BJ (cell line): ENCODE results near the gene MTMR2. TPM values are rescaled to one million over a fixed set of nuclear protein-coding genes. Genes with fewer than 3 reads are reported as not detected.

Experiments
- CTCF ChIA-PET: fragments of 350-600 bp; formaldehyde crosslinking; extraction: SDS; loops from one replicate; lab custom pipeline; 2021; ENCODE audit warnings: antibody characterized with exemption, inconsistent platforms; lab: Yijun Ruan, JAX
- POLR2A ChIA-PET: fragments of 300-600 bp; sonication (Branson Sonifier 250); formaldehyde crosslinking; extraction: SDS; loops from one replicate; lab custom pipeline; 2021; ENCODE audit warnings: antibody characterized with exemption; lab: Charles Lee
- DNase-seq: peaks from one replicate; pipeline ENCODE4 v3.0.0-alpha.2; 2011; ENCODE audit warnings: low read depth
- H3K27me3 ChIP-seq: 2 replicates; pipeline ENCODE4 v1.6.0; 2011; ENCODE audit warnings: low read length; ENCODE audit not compliant: control insufficient read depth, insufficient read depth
- H3K36me3 ChIP-seq: 2 replicates; pipeline ENCODE4 v1.5.1; 2011; ENCODE audit warnings: low read length; ENCODE audit not compliant: control insufficient read depth, insufficient read depth
- H3K4me3 ChIP-seq: 2 replicates; pipeline ENCODE4 v1.5.1; 2011; ENCODE audit warnings: low read depth, mild to moderate bottlenecking, control low read depth, low read length
- polyA plus RNA-seq: library from polyadenylated mRNA; depleted of rRNA; stranded (reverse); fragments of >200 nt; gene quantifications from 2 replicates; pipeline ENCODE4 v1.2.3, GENCODE V29; 2011; rRNA removed
- small RNA-seq: library from RNA; depleted of rRNA; stranded (forward); fragments of <200 nt; gene quantifications from one replicate; pipeline ENCODE3, GENCODE V24; 2012; ENCODE audit warnings: low replicate concordance, low read depth; ENCODE audit not compliant: insufficient read length
- TF ChIP-seq, protein P1 (sequence below): IDR thresholded peaks from 2 replicates; pipeline ENCODE4 v1.5.1; 2011; ENCODE audit warnings: low read depth, mild to moderate bottlenecking, control low read depth, inconsistent platforms, low read length, moderate library complexity; ENCODE audit not compliant: insufficient read depth

MTMR2 gene
- polyA plus RNA-seq, 1 experiment: 19.3 TPM

- no peaks in the 10 kb centered on the region for H3K27me3 ChIP-seq
- DNase-seq: no peak
- H3K4me3 ChIP-seq: peak overlapping the region; percentile 88
- CTCF ChIA-PET: interaction anchor here (0.7 to 3.4 kb wide), 5 partner anchors 9 to 603 kb away, joined by 3 to 10 read pairs (median 7); no protein-coding TSS in a partner anchor
- POLR2A ChIA-PET: interaction anchor here (1.2 kb wide), 1 partner anchor 598 kb away, joined by 5 read pairs; the partner anchor contains the start of gene CCDC82
- no peaks in the 10 kb centered on the region for H3K36me3 ChIP-seq
- TF ChIP-seq, protein P1, sequence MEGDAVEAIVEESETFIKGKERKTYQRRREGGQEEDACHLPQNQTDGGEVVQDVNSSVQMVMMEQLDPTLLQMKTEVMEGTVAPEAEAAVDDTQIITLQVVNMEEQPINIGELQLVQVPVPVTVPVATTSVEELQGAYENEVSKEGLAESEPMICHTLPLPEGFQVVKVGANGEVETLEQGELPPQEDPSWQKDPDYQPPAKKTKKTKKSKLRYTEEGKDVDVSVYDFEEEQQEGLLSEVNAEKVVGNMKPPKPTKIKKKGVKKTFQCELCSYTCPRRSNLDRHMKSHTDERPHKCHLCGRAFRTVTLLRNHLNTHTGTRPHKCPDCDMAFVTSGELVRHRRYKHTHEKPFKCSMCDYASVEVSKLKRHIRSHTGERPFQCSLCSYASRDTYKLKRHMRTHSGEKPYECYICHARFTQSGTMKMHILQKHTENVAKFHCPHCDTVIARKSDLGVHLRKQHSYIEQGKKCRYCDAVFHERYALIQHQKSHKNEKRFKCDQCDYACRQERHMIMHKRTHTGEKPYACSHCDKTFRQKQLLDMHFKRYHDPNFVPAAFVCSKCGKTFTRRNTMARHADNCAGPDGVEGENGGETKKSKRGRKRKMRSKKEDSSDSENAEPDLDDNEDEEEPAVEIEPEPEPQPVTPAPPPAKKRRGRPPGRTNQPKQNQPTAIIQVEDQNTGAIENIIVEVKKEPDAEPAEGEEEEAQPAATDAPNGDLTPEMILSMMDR: no peak
Observed at GRCh38 chr11:95790933-95791708, 132.8 kb downstream of the MTMR2 start.

- DNase-seq: peak; percentile 82
- Histone ChIP-seq H3K27me3 (no peaks in the 10 kb centered on the region), H3K36me3 (no peaks in the 10 kb centered on the region), H3K4me3 (peak within 1 kb of the TSS; percentile 88)
- TF ChIP-seq, protein P1: no peak
- POLR2A ChIA-PET: interaction anchor here (1.2 kb wide), 1 partner anchor 599 kb away, joined by 5 read pairs; the partner anchor contains the start of gene CCDC82
- CTCF ChIA-PET: interaction anchor here (0.6 to 3.4 kb wide), 6 partner anchors 10 to 1235 kb away, joined by 3 to 10 read pairs (median 5); no protein-coding TSS in a partner anchor
Observed at GRCh38 chr11:95790123-95790932, 133.6 kb downstream of the MTMR2 start, which contains the start of gene CEP57. CEP57 (plus strand) TSS chr11:95790498; CDS start chr11:95790699, 201 bp downstream.

DNA sequence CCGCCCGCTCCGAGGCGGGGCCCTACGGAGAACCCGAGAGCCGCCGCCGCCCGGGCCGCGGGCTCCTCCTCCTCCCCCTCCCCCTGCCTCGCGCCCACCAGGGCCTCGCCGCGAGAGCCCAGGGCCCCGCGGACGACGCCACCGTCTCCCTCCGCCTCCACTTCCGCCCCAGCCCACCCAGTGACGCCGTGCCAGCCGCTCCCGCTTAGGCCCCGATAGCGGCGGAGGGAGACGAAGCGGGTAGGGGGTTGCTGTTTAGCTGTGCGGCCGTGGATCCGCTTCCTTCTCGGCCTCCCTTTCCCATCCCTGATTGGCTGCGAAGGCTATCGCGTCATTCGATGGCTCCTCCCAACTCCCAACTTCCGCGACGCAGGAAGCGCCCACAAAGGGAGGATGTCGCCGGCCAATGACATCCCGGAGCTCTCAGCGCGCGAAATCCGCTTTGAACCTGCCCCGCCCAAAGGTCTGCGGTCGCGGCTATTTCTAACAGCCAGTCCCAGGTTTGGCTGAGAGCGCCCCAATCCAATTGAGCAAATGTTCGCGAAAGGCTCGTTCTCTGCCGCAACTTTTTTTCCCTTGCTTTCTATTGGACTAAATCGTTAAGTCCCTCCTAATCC, 134.3 kb downstream of the MTMR2 start, which contains the start of gene FAM76B:
TSS of gene FAM76B (minus strand) at position 277 of the 617 bp plus-strand sequence. CDS start 304 bp downstream, outside the sequence.
- ChIA-PET CTCF (interaction anchor here (0.6 to 3.4 kb wide), 6 partner anchors 10 to 1235 kb away, joined by 3 to 10 read pairs (median 5); no protein-coding TSS in a partner anchor), POLR2A (no interaction called here)
- H3K27me3 ChIP-seq: no peaks in the 10 kb centered on the region
- DNase-seq: peak; percentile 92
- no peaks in the 10 kb centered on the region for H3K36me3 ChIP-seq
- peak within 1 kb of the TSS; percentile 88 for H3K4me3 ChIP-seq
- TF ChIP-seq, protein P1: no peak

DNA sequence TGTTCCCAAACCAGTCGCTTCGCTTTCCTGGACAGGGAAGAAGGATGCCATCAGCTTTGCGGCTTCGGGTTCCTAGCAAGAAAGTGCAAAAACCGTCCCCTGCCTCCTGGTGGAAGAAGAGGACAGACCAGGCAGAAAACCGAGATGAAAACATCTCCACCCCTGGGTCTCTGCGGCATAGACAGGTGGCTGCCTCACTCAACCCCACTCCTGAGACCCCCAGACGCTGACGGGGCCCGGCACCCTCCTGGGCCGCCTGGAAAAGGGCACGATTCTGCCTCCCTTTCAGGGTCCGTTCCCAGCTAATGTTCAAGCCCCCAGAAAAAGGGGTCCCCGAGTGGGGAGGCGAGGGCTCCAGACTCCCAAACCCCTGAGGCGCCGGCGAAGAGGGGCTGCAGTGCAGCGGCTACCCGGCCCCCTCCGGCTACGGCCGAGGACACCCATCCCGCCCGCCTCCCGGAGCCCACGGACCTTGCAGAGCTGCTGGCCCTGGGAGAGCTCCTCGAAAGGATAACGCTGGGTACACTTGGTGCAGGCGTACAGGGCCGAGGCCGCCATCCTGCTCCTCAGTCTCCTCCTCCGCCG, 134.9 kb downstream of the MTMR2 start:
- no peak for DNase-seq
- ChIA-PET POLR2A (interaction anchor here (0.6 kb wide), 1 partner anchor 88 kb away, joined by 14 read pairs; no protein-coding TSS in a partner anchor), CTCF (interaction anchor here (0.6 to 3.4 kb wide), 4 partner anchors 47 to 605 kb away, joined by 3 to 10 read pairs (median 4); no protein-coding TSS in a partner anchor)
- Histone ChIP-seq H3K4me3 (peak overlapping the region; percentile 88), H3K27me3 (no peaks in the 10 kb centered on the region), H3K36me3 (no peaks in the 10 kb centered on the region)
- TF ChIP-seq, protein P1: peak; percentile 46

Small RNAs within 50 kb of the gene (small RNA-seq; reads per million reads assigned to genes)
- gene RNA5SP345: not detected

Other genes with a start within 250 kb of the MTMR2 start
- 9.4 and 19.9 TPM in 2 replicates for gene FAM76B, start 134.3 kb downstream of the MTMR2 start, polyA plus RNA-seq
- gene CEP57, start 133.6 kb downstream of the MTMR2 start, polyA plus RNA-seq: 18.3 and 27.9 TPM in 2 replicates